ENCODE measurements around the gene PER2. TPM values are rescaled to one million over a fixed set of nuclear protein-coding genes. Genes with fewer than 3 reads are reported as not detected.
"Not testable (repeated sequence)": the region's sequence is repeated elsewhere in the genome, so short reads cannot be mapped to it uniquely, and the experiment has no call there.

PER2 gene
- total and polyA plus RNA-seq, 3 experiments from 2014 or later = 4.3 to 14.2 (median 12.9) TPM

DNA sequence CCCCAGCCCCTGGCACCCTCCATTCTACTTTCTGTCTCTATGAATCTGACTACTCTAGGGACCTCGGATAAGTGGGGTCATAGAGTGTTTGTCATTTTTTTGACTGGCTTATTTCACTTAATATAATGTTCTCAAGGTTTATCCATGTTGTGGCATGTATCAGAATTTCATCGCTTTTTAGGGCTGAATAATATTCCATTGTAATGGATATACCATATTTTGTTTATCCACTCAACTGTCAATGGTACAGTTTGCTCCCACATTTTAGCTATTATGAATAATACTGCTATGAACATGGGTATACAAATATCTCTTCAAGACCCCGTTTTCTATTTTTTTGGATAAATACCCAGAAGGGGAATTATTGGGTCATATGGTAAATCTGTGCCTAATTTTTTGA is 39.3 kb upstream of the PER2 start:
- H3K4me3 Mint-ChIP-seq = peak overlapping the region in 1 of 7 donors; percentile 18
- no peak for DNase-seq
- no peak overlapping the region for H3K27ac ChIP-seq (ENCODE audit: low read depth, low read length)
- no peaks in the 10 kb centered on the region for H3K36me3 ChIP-seq (ENCODE audit: insufficient read depth, low read length)
- no peaks in the 10 kb centered on the region for H3K9me3 ChIP-seq (ENCODE audit: low read length)
- no peak overlapping the region for H3K4me3 ChIP-seq (ENCODE audit: low read length)
- peaks cover 1 to 12% (median 3%) of the 10 kb centered on the region in 3 donors for H3K4me1 Mint-ChIP-seq
- peak overlapping the region in 1 of 8 donors; percentile 1 for H3K27ac Mint-ChIP-seq
- POLR2A ChIA-PET = no interaction called here
- H3K4me1 ChIP-seq (ENCODE audit: insufficient read depth, low read length) = no peaks in the 10 kb centered on the region
- no peaks in the 10 kb centered on the region for H3K27me3 ChIP-seq (ENCODE audit: insufficient read depth, low read length, poor library complexity, severe bottlenecking)
- no peaks in the 10 kb centered on the region for H3K27me3 Mint-ChIP-seq
- H3K9me3 Mint-ChIP-seq = no peaks in the 10 kb centered on the region
- CTCF ChIA-PET = no interaction called here
- peaks cover 16 to 61% (median 23%) of the 10 kb centered on the region in 3 donors for H3K36me3 Mint-ChIP-seq

DNA sequence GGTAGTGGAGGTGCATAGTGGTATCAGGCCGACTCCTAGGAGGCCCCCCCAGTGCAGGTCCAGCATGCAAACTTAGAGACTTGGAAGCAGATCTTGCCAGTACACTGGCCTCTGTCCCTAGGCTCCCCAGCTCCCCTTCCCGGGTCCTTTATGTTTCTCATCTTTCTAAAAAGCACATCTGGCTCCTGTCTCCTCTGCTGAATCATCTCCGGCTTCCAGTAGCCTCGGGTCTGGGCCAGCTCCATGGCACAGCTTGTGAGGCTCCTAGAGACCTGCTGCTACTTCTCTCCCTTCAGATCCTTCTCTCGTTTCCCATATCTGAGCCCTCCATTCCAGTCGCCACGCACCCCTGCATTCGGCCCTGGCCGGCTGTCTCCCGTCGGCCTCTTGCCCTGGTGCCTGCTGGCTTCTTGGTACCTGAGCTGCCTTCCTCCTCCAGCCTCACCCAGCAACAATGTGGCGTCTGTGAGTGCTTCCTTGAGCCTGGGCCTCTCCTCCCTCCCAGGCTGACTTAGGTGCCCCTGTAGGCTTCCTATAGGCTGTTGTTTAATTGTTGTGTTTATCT is 38.5 kb upstream of the PER2 start:
- peaks cover 16 to 59% (median 23%) of the 10 kb centered on the region in 3 donors for H3K36me3 Mint-ChIP-seq
- Histone ChIP-seq H3K27me3 (ENCODE audit: insufficient read depth, low read length, poor library complexity, severe bottlenecking) (no peaks in the 10 kb centered on the region), H3K9me3 (ENCODE audit: low read length) (no peaks in the 10 kb centered on the region), H3K36me3 (ENCODE audit: insufficient read depth, low read length) (no peaks in the 10 kb centered on the region), H3K27ac (ENCODE audit: low read depth, low read length) (no peak overlapping the region), H3K4me3 (ENCODE audit: low read length) (no peak overlapping the region), H3K4me1 (ENCODE audit: insufficient read depth, low read length) (no peaks in the 10 kb centered on the region)
- no peaks in the 10 kb centered on the region for H3K9me3 Mint-ChIP-seq
- CTCF ChIA-PET = no interaction called here
- H3K4me1 Mint-ChIP-seq = peaks cover 5 to 15% (median 7%) of the 10 kb centered on the region in 3 donors
- no peaks in the 10 kb centered on the region for H3K27me3 Mint-ChIP-seq
- no peak for DNase-seq
- H3K4me3 Mint-ChIP-seq = no peak overlapping the region
- peak overlapping the region in 1 of 8 donors; percentile 84 for H3K27ac Mint-ChIP-seq
- POLR2A ChIA-PET = no interaction called here

DNA sequence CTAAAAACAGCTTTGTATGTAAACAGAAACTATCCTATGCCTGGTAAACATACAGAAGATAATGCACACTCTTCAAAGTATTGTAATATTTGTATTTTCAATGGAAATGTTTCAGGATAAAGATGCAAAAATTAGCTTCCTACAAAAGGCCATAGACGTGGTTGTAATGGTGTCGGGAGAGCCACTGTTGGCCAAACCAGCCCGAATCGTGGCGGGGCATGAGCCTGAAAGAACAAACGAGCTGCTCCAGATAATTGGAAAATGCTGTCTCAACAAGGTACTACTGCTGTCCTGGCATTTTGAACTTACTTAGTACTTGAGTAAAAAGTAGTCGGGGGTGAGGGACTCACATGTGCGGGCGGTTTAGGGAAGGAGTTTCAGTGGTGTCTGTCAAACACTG is 37.3 kb upstream of the PER2 start:
- Histone ChIP-seq H3K27me3 (ENCODE audit: insufficient read depth, low read length, poor library complexity, severe bottlenecking) (no peaks in the 10 kb centered on the region), H3K27ac (ENCODE audit: low read depth, low read length) (no peak overlapping the region), H3K36me3 (ENCODE audit: insufficient read depth, low read length) (no peaks in the 10 kb centered on the region), H3K4me3 (ENCODE audit: low read length) (no peak overlapping the region), H3K4me1 (ENCODE audit: insufficient read depth, low read length) (peaks cover 5% of the 10 kb centered on the region), H3K9me3 (ENCODE audit: low read length) (no peaks in the 10 kb centered on the region)
- CTCF ChIA-PET = no interaction called here
- H3K4me1 Mint-ChIP-seq = peaks cover 14 to 26% (median 17%) of the 10 kb centered on the region in 3 donors
- no peaks in the 10 kb centered on the region for H3K9me3 Mint-ChIP-seq
- POLR2A ChIA-PET = interaction anchor here (0.5 kb wide), 1 partner anchor 123 kb away, joined by 5 read pairs; no protein-coding TSS in a partner anchor
- no peak for DNase-seq
- peak overlapping the region in 1 of 7 donors; percentile 22 for H3K4me3 Mint-ChIP-seq
- no peak overlapping the region for H3K27ac Mint-ChIP-seq
- H3K36me3 Mint-ChIP-seq = peaks cover 16 to 54% (median 23%) of the 10 kb centered on the region in 3 donors
- no peaks in the 10 kb centered on the region for H3K27me3 Mint-ChIP-seq

DNA sequence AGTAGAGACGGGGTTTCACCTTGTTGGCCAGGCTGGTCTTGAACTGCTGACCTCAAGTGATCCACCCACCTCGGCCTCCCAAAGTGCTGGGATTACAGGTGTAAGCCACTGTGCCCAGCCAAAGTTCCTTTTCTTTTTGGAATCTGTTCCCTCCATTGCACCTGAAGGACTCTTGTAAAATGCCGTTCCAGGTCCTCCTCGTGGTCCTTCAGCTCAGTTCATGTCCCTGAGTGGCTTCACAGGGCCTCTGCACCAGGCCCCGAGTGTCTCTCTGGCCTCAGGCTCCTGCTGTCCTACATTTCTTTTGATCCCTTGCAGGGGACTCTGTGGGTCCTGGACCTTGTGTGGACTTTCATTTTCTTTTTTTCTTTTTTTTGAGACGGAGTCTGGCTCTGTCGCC is 35.8 kb upstream of the PER2 start:
- H3K4me3 ChIP-seq (ENCODE audit: low read length); H3K9me3 Mint-ChIP-seq; H3K27ac ChIP-seq (ENCODE audit: low read depth, low read length); POLR2A ChIA-PET; H3K36me3 ChIP-seq (ENCODE audit: insufficient read depth, low read length); H3K27ac Mint-ChIP-seq; H3K27me3 ChIP-seq (ENCODE audit: insufficient read depth, low read length, poor library complexity, severe bottlenecking); CTCF ChIA-PET; H3K4me3 Mint-ChIP-seq; DNase-seq; H3K9me3 ChIP-seq (ENCODE audit: low read length); H3K27me3 Mint-ChIP-seq: not testable (repeated sequence)
- peaks cover 13 to 44% (median 17%) of the 10 kb centered on the region in 3 donors for H3K36me3 Mint-ChIP-seq
- peaks cover 13% of the 10 kb centered on the region for H3K4me1 ChIP-seq (ENCODE audit: insufficient read depth, low read length)
- peaks cover 21 to 31% (median 24%) of the 10 kb centered on the region in 3 donors for H3K4me1 Mint-ChIP-seq

DNA sequence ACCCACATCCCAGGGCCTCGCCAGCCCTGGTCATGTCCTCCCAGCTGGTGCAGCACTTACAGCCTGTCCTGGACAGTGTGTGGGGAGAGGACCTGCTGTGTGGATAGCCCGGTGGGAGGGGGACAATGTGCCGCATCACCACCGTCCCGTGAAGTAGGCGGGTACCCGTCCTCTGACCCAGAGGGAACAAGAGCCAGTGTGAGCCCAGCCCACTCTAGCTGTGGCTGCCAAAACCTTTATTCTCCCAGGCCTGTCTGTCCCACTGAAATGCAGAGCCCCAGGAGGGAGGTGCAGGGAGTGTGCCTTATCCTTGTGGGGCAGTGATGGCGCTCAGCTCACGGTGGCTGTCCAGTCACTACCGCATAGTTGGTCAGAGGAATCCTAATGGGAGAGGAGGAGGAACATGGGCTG is 33.6 kb upstream of the PER2 start:
- Histone ChIP-seq H3K36me3 (ENCODE audit: insufficient read depth, low read length) (no peaks in the 10 kb centered on the region), H3K27ac (ENCODE audit: low read depth, low read length) (no peak overlapping the region), H3K27me3 (ENCODE audit: insufficient read depth, low read length, poor library complexity, severe bottlenecking) (no peaks in the 10 kb centered on the region), H3K4me3 (ENCODE audit: low read length) (no peak overlapping the region), H3K4me1 (ENCODE audit: insufficient read depth, low read length) (peaks cover 14% of the 10 kb centered on the region), H3K9me3 (ENCODE audit: low read length) (no peaks in the 10 kb centered on the region)
- H3K9me3 Mint-ChIP-seq = no peaks in the 10 kb centered on the region
- H3K4me1 Mint-ChIP-seq = peaks cover 21 to 31% (median 26%) of the 10 kb centered on the region in 3 donors
- peaks cover 0 to 3% of the 10 kb centered on the region in 2 donors for H3K27me3 Mint-ChIP-seq
- H3K4me3 Mint-ChIP-seq = peak overlapping the region; percentile 73 to 87 (median 82)
- peaks cover 0 to 23% (median 8%) of the 10 kb centered on the region in 3 donors for H3K36me3 Mint-ChIP-seq
- H3K27ac Mint-ChIP-seq = peak overlapping the region in 2 of 8 donors; percentile 12 to 61
- no peak for DNase-seq
- POLR2A ChIA-PET = interaction anchor here (0.7 kb wide), 1 partner anchor 633 kb away, joined by 4 read pairs; no protein-coding TSS in a partner anchor
- CTCF ChIA-PET = no interaction called here

DNA sequence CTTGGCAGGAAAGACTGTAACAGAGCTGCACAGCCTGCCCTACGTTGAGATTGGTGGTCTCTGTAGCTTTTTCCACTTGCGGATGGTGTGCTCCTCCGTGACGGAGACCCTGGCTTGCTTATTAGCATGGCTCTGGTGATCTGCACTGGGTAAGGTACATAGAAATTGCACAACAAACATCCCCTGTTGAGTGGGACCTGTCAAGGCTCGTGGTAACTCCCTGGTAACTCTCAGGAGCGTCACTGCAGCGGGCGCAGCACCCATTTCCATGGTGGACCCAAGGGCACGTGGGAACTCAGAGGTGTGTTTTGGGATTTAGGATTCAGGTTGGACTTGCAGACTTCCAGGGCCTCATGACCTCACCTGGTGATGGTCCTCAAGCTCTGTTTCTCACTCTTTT is 33.1 kb upstream of the PER2 start:
- peaks cover 14% of the 10 kb centered on the region for H3K4me1 ChIP-seq (ENCODE audit: insufficient read depth, low read length)
- Mint-ChIP-seq H3K27me3 (peaks cover under 1 to 3% of the 10 kb centered on the region in 2 donors), H3K36me3 (peaks cover 0 to 17% (median 7%) of the 10 kb centered on the region in 3 donors), H3K4me1 (peaks cover 21 to 31% (median 26%) of the 10 kb centered on the region in 3 donors), H3K27ac (peak overlapping the region in 3 of 8 donors; percentile 12 to 61 (median 26)), H3K4me3 (peak overlapping the region; percentile 73 to 87 (median 82)), H3K9me3 (no peaks in the 10 kb centered on the region)
- CTCF ChIA-PET = no interaction called here
- no peak for DNase-seq
- POLR2A ChIA-PET = no interaction called here
- H3K36me3 ChIP-seq (ENCODE audit: insufficient read depth, low read length) = no peaks in the 10 kb centered on the region
- no peaks in the 10 kb centered on the region for H3K9me3 ChIP-seq (ENCODE audit: low read length)
- H3K27ac ChIP-seq (ENCODE audit: low read depth, low read length) = no peak overlapping the region
- no peaks in the 10 kb centered on the region for H3K27me3 ChIP-seq (ENCODE audit: insufficient read depth, low read length, poor library complexity, severe bottlenecking)
- H3K4me3 ChIP-seq (ENCODE audit: low read length) = no peak overlapping the region

DNA sequence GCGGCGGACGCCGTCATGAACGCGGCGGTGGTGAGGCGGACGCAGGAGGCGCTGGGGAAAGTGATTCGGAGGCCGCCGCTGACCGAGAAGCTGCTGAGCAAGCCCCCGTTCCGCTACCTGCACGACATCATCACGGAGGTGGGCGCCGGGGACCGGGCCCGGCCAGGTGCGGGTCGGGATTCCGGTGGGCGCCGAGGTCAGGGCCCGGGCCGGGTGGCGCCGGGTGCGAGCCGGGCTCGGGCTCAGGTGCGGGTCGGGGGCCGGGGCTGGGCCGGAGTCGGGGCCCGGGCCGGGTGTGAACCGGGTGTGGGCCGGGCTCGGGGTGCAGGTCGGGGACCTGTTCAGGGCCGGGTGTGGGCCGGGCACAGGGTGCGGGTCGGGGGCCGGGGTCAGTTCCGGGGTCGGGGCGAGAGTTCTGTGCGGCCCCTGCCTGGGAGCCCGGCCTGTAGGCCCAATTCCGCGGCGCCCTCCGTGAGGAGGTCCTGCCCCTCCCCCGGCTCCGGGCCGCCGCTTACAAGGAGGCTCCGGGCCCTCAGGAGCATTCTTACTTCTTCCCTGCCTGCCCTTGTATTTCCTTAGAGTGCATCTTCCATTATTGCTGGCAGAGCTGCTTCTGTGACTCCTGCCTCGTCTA is 32.4 kb upstream of the PER2 start:
- POLR2A ChIA-PET = no interaction called here
- peak overlapping the region; percentile 76 to 92 (median 82) for H3K4me3 Mint-ChIP-seq
- Histone ChIP-seq H3K27me3 (ENCODE audit: insufficient read depth, low read length, poor library complexity, severe bottlenecking) (no peaks in the 10 kb centered on the region), H3K27ac (ENCODE audit: low read depth, low read length) (no peak overlapping the region), H3K36me3 (ENCODE audit: insufficient read depth, low read length) (no peaks in the 10 kb centered on the region), H3K9me3 (ENCODE audit: low read length) (no peaks in the 10 kb centered on the region), H3K4me1 (ENCODE audit: insufficient read depth, low read length) (peaks cover 14% of the 10 kb centered on the region), H3K4me3 (ENCODE audit: low read length) (peak overlapping the region; percentile 27)
- CTCF ChIA-PET = no interaction called here
- H3K27ac Mint-ChIP-seq = peak overlapping the region in 4 of 8 donors; percentile 26 to 61 (median 56)
- peaks cover 21 to 30% (median 26%) of the 10 kb centered on the region in 3 donors for H3K4me1 Mint-ChIP-seq
- no peaks in the 10 kb centered on the region for H3K9me3 Mint-ChIP-seq
- H3K27me3 Mint-ChIP-seq = peaks cover 3% of the 10 kb centered on the region in 2 donors
- DNase-seq = no peak
- peaks cover 0 to 13% (median 7%) of the 10 kb centered on the region in 3 donors for H3K36me3 Mint-ChIP-seq

DNA sequence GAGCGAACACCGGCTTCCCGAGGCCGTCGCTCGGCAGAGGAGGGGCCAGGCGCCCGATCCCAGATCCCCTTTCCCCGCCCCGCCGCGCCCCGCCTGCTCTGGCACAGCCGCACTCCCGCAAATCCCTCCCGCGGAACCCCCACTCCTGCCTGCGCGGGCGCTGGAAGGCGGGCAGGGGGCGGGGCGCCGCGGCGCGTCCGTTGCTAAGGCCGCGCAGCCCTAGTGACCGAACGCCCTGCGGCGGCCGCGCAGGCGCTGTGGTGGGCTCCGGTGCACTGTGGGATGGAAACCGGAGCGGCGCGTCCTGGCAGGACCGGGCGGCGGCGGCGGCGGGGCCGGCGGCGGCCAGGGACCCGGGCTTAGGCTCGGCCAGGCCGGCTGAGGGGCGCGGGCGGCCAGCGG is 31.8 kb upstream of the PER2 start, which contains the start of gene TRAF3IP1:
Gene TRAF3IP1 (plus strand): TSS at position 273 of the 402 bp plus-strand sequence. CDS start 145 bp downstream, outside the sequence.
- Mint-ChIP-seq H3K4me3 (peak within 1 kb of the TSS; percentile 76 to 92 (median 82)), H3K9me3 (no peaks in the 10 kb centered on the region), H3K27me3 (peaks cover 3 to 7% of the 10 kb centered on the region in 2 donors), H3K4me1 (peaks cover 21 to 26% (median 25%) of the 10 kb centered on the region in 3 donors), H3K36me3 (peaks cover 0 to 8% (median 5%) of the 10 kb centered on the region in 3 donors), H3K27ac (peak within 1 kb of the TSS; percentile 29 to 81 (median 61))
- peaks cover 14% of the 10 kb centered on the region for H3K4me1 ChIP-seq (ENCODE audit: insufficient read depth, low read length)
- POLR2A ChIA-PET = no interaction called here
- H3K9me3 ChIP-seq (ENCODE audit: low read length) = no peaks in the 10 kb centered on the region
- CTCF ChIA-PET = no interaction called here
- H3K27me3 ChIP-seq (ENCODE audit: insufficient read depth, low read length, poor library complexity, severe bottlenecking) = no peaks in the 10 kb centered on the region
- peak; percentile 84 to 91 (median 85) for DNase-seq
- H3K27ac ChIP-seq (ENCODE audit: low read depth, low read length) = no peak within 1 kb of the TSS
- peak within 1 kb of the TSS; percentile 63 for H3K4me3 ChIP-seq (ENCODE audit: low read length)
- no peaks in the 10 kb centered on the region for H3K36me3 ChIP-seq (ENCODE audit: insufficient read depth, low read length)

Measured in CD8-positive, alpha-beta memory T cell (primary cell).